Measurements from ENCODE around the gene TTBK2.

TTBK2 gene

DNA sequence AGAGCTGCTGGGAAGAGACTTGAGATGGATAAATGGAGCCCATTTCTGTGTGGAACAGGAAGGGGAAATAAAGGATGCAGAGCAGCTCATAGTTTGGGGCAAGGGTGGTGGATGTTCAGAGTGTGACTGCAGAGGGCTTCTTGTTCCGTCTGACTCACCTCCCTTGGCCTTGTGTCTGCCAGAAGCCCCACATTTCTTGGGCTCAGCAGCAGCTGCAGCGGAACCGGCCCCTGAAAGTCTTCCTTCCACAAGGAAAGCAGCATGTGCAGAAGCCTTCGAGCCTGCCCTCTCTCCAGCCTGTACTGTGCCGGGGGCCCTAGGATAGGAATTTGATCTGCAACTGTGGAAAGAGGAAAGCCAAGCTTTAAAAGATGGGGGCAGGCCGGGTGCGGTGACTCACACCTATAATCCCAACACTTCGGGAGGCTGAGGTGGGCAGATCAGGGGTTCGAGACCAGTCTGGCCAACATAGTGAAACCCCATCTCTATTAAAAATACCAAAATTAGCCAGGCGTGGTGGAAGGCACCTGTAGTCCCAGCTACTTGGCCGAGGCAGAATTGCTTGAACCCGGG, 195.2 kb downstream of the TTBK2 start:
- H3K9me3 Mint-ChIP-seq: no peaks in the 10 kb centered on the region
- H3K36me3 Mint-ChIP-seq (ENCODE audit: low read depth): peaks cover 57% of the 10 kb centered on the region
- no peaks in the 10 kb centered on the region for H3K27me3 Mint-ChIP-seq (ENCODE audit: low read depth)
- H3K27ac Mint-ChIP-seq: no peak overlapping the region
- H3K4me1 Mint-ChIP-seq: peaks cover 10% of the 10 kb centered on the region
- TF ChIP-seq, protein P1, sequence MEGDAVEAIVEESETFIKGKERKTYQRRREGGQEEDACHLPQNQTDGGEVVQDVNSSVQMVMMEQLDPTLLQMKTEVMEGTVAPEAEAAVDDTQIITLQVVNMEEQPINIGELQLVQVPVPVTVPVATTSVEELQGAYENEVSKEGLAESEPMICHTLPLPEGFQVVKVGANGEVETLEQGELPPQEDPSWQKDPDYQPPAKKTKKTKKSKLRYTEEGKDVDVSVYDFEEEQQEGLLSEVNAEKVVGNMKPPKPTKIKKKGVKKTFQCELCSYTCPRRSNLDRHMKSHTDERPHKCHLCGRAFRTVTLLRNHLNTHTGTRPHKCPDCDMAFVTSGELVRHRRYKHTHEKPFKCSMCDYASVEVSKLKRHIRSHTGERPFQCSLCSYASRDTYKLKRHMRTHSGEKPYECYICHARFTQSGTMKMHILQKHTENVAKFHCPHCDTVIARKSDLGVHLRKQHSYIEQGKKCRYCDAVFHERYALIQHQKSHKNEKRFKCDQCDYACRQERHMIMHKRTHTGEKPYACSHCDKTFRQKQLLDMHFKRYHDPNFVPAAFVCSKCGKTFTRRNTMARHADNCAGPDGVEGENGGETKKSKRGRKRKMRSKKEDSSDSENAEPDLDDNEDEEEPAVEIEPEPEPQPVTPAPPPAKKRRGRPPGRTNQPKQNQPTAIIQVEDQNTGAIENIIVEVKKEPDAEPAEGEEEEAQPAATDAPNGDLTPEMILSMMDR (IDR thresholded peaks at IDR 0.05; ENCODE audit: unreplicated experiment in 3 of 3): no peak
- no peak overlapping the region for H3K4me3 Mint-ChIP-seq

GRCh38 chr15:42724276-42724675, 196.3 kb downstream of the TTBK2 start:
- no peaks in the 10 kb centered on the region for H3K27me3 Mint-ChIP-seq (ENCODE audit: low read depth)
- TF ChIP-seq, protein P1 (IDR thresholded peaks at IDR 0.05; ENCODE audit: unreplicated experiment in 3 of 3): no peak

GRCh38 chr15:42723068-42723467, 197.5 kb downstream of the TTBK2 start:
- no peaks in the 10 kb centered on the region for H3K4me1 Mint-ChIP-seq
- H3K27ac Mint-ChIP-seq: peak overlapping the region in 1 of 3 experiments; percentile 13
- no peaks in the 10 kb centered on the region for H3K27me3 Mint-ChIP-seq (ENCODE audit: low read depth)
- peaks cover 45% of the 10 kb centered on the region for H3K36me3 Mint-ChIP-seq (ENCODE audit: low read depth)
- TF ChIP-seq, protein P1 (IDR thresholded peaks at IDR 0.05; ENCODE audit: unreplicated experiment in 3 of 3): peak in 2 of 3 experiments; percentile 12 to 18
- H3K9me3 Mint-ChIP-seq: no peaks in the 10 kb centered on the region
- no peak overlapping the region for H3K4me3 Mint-ChIP-seq

More at GRCh38 chr15:42724276-42724675, 196.3 kb downstream of the TTBK2 start:
- H3K36me3 Mint-ChIP-seq (ENCODE audit: low read depth): peaks cover 55% of the 10 kb centered on the region
- peaks cover 8% of the 10 kb centered on the region for H3K4me1 Mint-ChIP-seq
- H3K27ac Mint-ChIP-seq: no peak overlapping the region
- H3K9me3 Mint-ChIP-seq: no peaks in the 10 kb centered on the region
- no peak overlapping the region for H3K4me3 Mint-ChIP-seq

DNA sequence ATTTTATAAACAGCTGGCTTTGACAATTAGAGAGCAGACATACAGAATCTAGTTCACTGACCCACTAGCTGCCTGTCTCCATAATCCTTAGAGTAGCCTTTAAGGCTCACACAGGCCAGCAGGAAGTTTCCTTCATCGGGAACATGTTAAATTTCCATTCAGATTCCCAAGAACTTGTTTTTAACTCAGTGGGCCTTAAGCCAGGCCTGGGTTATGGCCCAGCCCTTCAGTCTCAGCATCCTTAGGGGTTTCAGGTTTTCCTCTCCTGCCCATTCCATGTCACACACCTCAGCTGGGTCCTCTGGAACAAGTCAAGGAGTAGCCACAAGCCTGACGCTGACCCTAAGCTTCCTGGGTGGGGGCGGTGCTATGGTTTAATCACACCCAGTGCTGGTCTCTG, 198.7 kb downstream of the TTBK2 start:
- TF ChIP-seq, protein P1 (IDR thresholded peaks at IDR 0.05; ENCODE audit: unreplicated experiment in 3 of 3): no peak
- Mint-ChIP-seq H3K36me3 (ENCODE audit: low read depth) (peaks cover 39% of the 10 kb centered on the region), H3K4me1 (no peaks in the 10 kb centered on the region), H3K27ac (no peak overlapping the region), H3K9me3 (no peaks in the 10 kb centered on the region), H3K4me3 (no peak overlapping the region), H3K27me3 (ENCODE audit: low read depth) (no peaks in the 10 kb centered on the region)

DNA sequence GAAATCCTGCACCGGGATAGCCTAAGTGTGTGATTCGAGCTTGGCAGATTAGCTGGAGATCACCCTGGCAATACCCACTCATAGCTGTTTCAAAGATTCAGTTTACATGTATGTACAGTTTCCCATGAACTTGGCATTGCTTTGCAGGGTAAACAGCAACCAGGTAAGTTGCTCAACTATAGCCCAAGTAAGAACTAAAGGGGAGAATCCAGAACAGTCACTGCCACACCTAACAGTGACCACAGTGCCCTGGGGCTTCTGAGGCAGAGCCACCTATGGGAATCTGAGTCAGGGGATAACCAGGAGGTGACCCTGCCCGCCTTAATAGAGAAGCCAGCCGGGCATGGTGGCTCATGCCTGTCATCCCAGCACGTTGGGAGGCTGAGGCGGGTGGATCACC, 199.6 kb downstream of the TTBK2 start:
- Mint-ChIP-seq H3K4me3 (no peak overlapping the region), H3K4me1 (no peaks in the 10 kb centered on the region), H3K27ac (no peak overlapping the region), H3K27me3 (ENCODE audit: low read depth) (no peaks in the 10 kb centered on the region), H3K36me3 (ENCODE audit: low read depth) (peaks cover 32% of the 10 kb centered on the region), H3K9me3 (no peaks in the 10 kb centered on the region)
- TF ChIP-seq, protein P1 (IDR thresholded peaks at IDR 0.05; ENCODE audit: unreplicated experiment in 3 of 3): no peak

- H3K27me3 Mint-ChIP-seq (ENCODE audit: low read depth): no peaks in the 10 kb centered on the region
- no peak overlapping the region for H3K4me3 Mint-ChIP-seq
- H3K27ac Mint-ChIP-seq: peak overlapping the region in 1 of 3 experiments; percentile 30
- H3K4me1 Mint-ChIP-seq: no peaks in the 10 kb centered on the region
- no peaks in the 10 kb centered on the region for H3K9me3 Mint-ChIP-seq
- TF ChIP-seq, protein P1 (IDR thresholded peaks at IDR 0.05; ENCODE audit: unreplicated experiment in 3 of 3): no peak
- peaks cover 29% of the 10 kb centered on the region for H3K36me3 Mint-ChIP-seq (ENCODE audit: low read depth)
These were observed 200.5 kb downstream of the TTBK2 start for GRCh38 chr15:42720071-42720470.
